ENCODE results near the gene PEPD.
"Not testable (repeated sequence)": the region's sequence is repeated elsewhere in the genome, so short reads cannot be mapped to it uniquely, and the experiment has no call there.

Gene PEPD

GRCh38 chr19:33496038-33496895 is 25.3 kb downstream of the PEPD start:
- no peak for DNase-seq

GRCh38 chr19:33493401-33494275 is 28.0 kb downstream of the PEPD start:
- DNase-seq, result no peak

- DNase-seq, result no peak
Measured at GRCh38 chr19:33492951-33493350, 28.6 kb downstream of the PEPD start.

GRCh38 chr19:33492090-33492489 is 29.5 kb downstream of the PEPD start:
- no peak for DNase-seq

GRCh38 chr19:33490596-33490995 is 31.0 kb downstream of the PEPD start:
- not testable (repeated sequence) for DNase-seq

GRCh38 chr19:33490041-33490451 is 31.5 kb downstream of the PEPD start:
- DNase-seq, result no peak

- no peak for DNase-seq
Measured at GRCh38 chr19:33488826-33489225, 32.8 kb downstream of the PEPD start.

GRCh38 chr19:33487901-33488800 is 33.4 kb downstream of the PEPD start:
- peak; percentile 86 for DNase-seq

GRCh38 chr19:33486936-33487811 is 34.4 kb downstream of the PEPD start:
- peak; percentile 78 for DNase-seq

- no peak for DNase-seq
Measured at GRCh38 chr19:33486407-33486806, 35.2 kb downstream of the PEPD start.

GRCh38 chr19:33484226-33484774 is 37.3 kb downstream of the PEPD start:
- DNase-seq, result no peak

- peak; percentile 88 for DNase-seq
Measured at GRCh38 chr19:33482476-33482875, 39.1 kb downstream of the PEPD start.

GRCh38 chr19:33481863-33482262 is 39.7 kb downstream of the PEPD start:
- no peak for DNase-seq

GRCh38 chr19:33479570-33479969 is 42.0 kb downstream of the PEPD start:
- DNase-seq, result not testable (repeated sequence)

GRCh38 chr19:33477781-33478180 is 43.8 kb downstream of the PEPD start:
- DNase-seq, result no peak

GRCh38 chr19:33476151-33476707 is 45.4 kb downstream of the PEPD start:
- no peak for DNase-seq

- DNase-seq, result no peak
Measured at GRCh38 chr19:33473653-33474305, 47.8 kb downstream of the PEPD start.

- DNase-seq, result no peak
Measured at GRCh38 chr19:33472691-33473652, 48.6 kb downstream of the PEPD start.

- DNase-seq, result no peak
Measured at GRCh38 chr19:33472226-33472625, 49.4 kb downstream of the PEPD start.
